Lung (tissue), 12 donors: ENCODE results near the gene SLC35F3. TPM values are rescaled to one million over a fixed set of nuclear protein-coding genes. Genes with fewer than 3 reads are reported as not detected.
"Not testable (repeated sequence)": the region's sequence is repeated elsewhere in the genome, so short reads cannot be mapped to it uniquely, and the experiment has no call there.

Experiments
- ATAC-seq: fragments of 200-7000 bp; cut with Tn5 transposase; one replicate; pipeline ENCODE4 v1.9.1; 2020; ENCODE audit warnings: moderate number of reproducible peaks; ENCODE audit not compliant: insufficient read depth, low FRiP score
- DNase-seq, 3 donors: peaks; one replicate each; pipeline ENCODE4 v3.0.0-alpha.2; 2013 to 2017
- H3K27ac ChIP-seq, 2 donors: one replicate each; pipeline ENCODE4 v1.5.1; 2013; ENCODE audit warnings: mild to moderate bottlenecking in 2 of 2, moderate library complexity in 2 of 2, control low read depth in 1 of 2, inconsistent platforms in 1 of 2, low read depth in 1 of 2, low read length in 1 of 2
- H3K27me3 ChIP-seq, 3 donors: one replicate each; pipeline ENCODE4 v1.5.1; 2013; ENCODE audit warnings: low read length in 2 of 3; ENCODE audit not compliant: control insufficient read depth in 3 of 3, insufficient read depth in 3 of 3
- H3K36me3 ChIP-seq, 4 donors: one replicate each; pipeline ENCODE4 v1.5.1; 2013; ENCODE audit warnings: low read length in 4 of 4, mild to moderate bottlenecking in 1 of 4, moderate library complexity in 1 of 4; ENCODE audit not compliant: control insufficient read depth in 4 of 4, insufficient read depth in 4 of 4
- H3K4me1 ChIP-seq, 5 donors: one replicate each; pipeline ENCODE4 v1.5.1; 2013; ENCODE audit warnings: low read length in 5 of 5, mild to moderate bottlenecking in 2 of 5, moderate library complexity in 1 of 5; ENCODE audit not compliant: control insufficient read depth in 5 of 5, insufficient read depth in 5 of 5
- H3K4me3 ChIP-seq: one replicate; pipeline ENCODE4 v1.5.1; 2013; ENCODE audit warnings: mild to moderate bottlenecking, control low read depth, moderate library complexity
- H3K9ac ChIP-seq, 2 donors: one replicate each; pipeline ENCODE4 v1.5.1; 2013; ENCODE audit warnings: low read length in 2 of 2, control low read depth in 1 of 2; ENCODE audit not compliant: insufficient read depth in 1 of 2
- H3K9me3 ChIP-seq, 4 donors: one replicate each; pipeline ENCODE4 v1.5.1; 2013; ENCODE audit warnings: low read length in 3 of 4, mild to moderate bottlenecking in 1 of 4, moderate library complexity in 1 of 4; ENCODE audit not compliant: control insufficient read depth in 4 of 4, insufficient read depth in 3 of 4
- CTCF ChIP-seq: IDR thresholded peaks from 2 replicates; pipeline ENCODE4 v1.5.1; 2012; ENCODE audit warnings: mild to moderate bottlenecking; ENCODE audit errors: control extremely low read depth, extremely low read depth
- WGBS, 2 donors: extraction: QIAGEN DNeasy Blood & Tissue Kit; methylation state at CpG; one replicate each; pipeline ENCODE4 v1.1.7; 2013; 5-methylcytosine and 5-hydroxymethylcytosine counted together
- polyA plus RNA-seq, 2 donors: library from polyadenylated mRNA; stranded (reverse); fragments of 200-250 nt; gene quantifications; one replicate each; pipeline ENCODE4 v1.2.1, GENCODE V29; 2013
- total RNA-seq, 2 donors: library from RNA; depleted of rRNA in 1 of 2; stranded (reverse); fragments of >200 nt in 1 of 2; gene quantifications; one replicate each; pipeline ENCODE4 v1.2.1, GENCODE V29; 2014 to 2021
- donor health status: control.
- donor health status: control.
- donor health status: Bipolar disorder and iron deficiency.
- donor health status: healthy.
- donor health status: DM: yes; HTN: yes; CAD: no.

Gene SLC35F3
- total and polyA plus RNA-seq, 4 donors, result 0.09 to 1.4 (median 0.48) TPM

GRCh38 chr1:234348964-234349363 lies 444.5 kb downstream of the SLC35F3 start:
- TF ChIP-seq CTCF, result no peak
- ATAC-seq (no peak), DNase-seq (no peak)
- Histone ChIP-seq H3K4me1 (no peaks in the 10 kb centered on the region), H3K9ac (no peak overlapping the region), H3K36me3 (no peaks in the 10 kb centered on the region), H3K27ac (no peak overlapping the region), H3K27me3 (no peaks in the 10 kb centered on the region), H3K4me3 (no peak overlapping the region), H3K9me3 (peaks cover 0 to 2% (median 0%) of the 10 kb centered on the region in 4 donors)
- 45 to 65% methylated on average over 4 of the region's 4 CpGs for WGBS, 2 donors

GRCh38 chr1:234355782-234356510 lies 451.5 kb downstream of the SLC35F3 start:
- Histone ChIP-seq H3K4me3 (no peak overlapping the region), H3K27ac (no peak overlapping the region), H3K9ac (no peak overlapping the region), H3K27me3 (peaks cover 0 to 2% (median 0%) of the 10 kb centered on the region in 3 donors), H3K36me3 (no peaks in the 10 kb centered on the region), H3K4me1 (no peaks in the 10 kb centered on the region), H3K9me3 (peaks cover 0 to 2% (median 0%) of the 10 kb centered on the region in 4 donors)
- 66 to 80% methylated on average over 3 of the region's 3 CpGs for WGBS, 2 donors
- DNase-seq, result no peak
- TF ChIP-seq CTCF, result no peak
- ATAC-seq, result no peak

- not testable (repeated sequence) for H3K9me3 ChIP-seq, H3K27me3 ChIP-seq, H3K27ac ChIP-seq, H3K4me1 ChIP-seq, ATAC-seq, H3K36me3 ChIP-seq, H3K4me3 ChIP-seq
- 68 to 70% methylated on average over 35 of the region's 35 CpGs for WGBS, 2 donors
- peak; percentile 36 to 38 (median 37) for DNase-seq
- H3K9ac ChIP-seq, result peak overlapping the region; percentile 19 to 52
These were observed 452.3 kb downstream of the SLC35F3 start for GRCh38 chr1:234356615-234357269.

- no peaks in the 10 kb centered on the region for H3K36me3 ChIP-seq
- no peak overlapping the region for H3K27ac ChIP-seq
- H3K4me3 ChIP-seq, result no peak overlapping the region
- TF ChIP-seq CTCF, result no peak
- H3K9ac ChIP-seq, result no peak overlapping the region
- DNase-seq (no peak), ATAC-seq (no peak)
- H3K9me3 ChIP-seq, result peaks cover 0 to 2% (median 0%) of the 10 kb centered on the region in 4 donors
- H3K27me3 ChIP-seq, result peaks cover 0 to 2% (median 0%) of the 10 kb centered on the region in 3 donors
- H3K4me1 ChIP-seq, result no peaks in the 10 kb centered on the region
These were observed 453.4 kb downstream of the SLC35F3 start for GRCh38 chr1:234357831-234358230.
